SU-DHL-6 (cell line): ENCODE measurements around the gene SMARCD3.

ENCODE experiments used
- H2AFZ ChIP-seq: fragments of 200-600 bp; sonication (generic); 2 replicates; pipeline ENCODE4 v1.6.1; 2014; ENCODE audit warnings: low read depth, mild to moderate bottlenecking, moderate library complexity, mixed read lengths, antibody characterized with exemption, low read length; ENCODE audit not compliant: severe bottlenecking
- H3F3A ChIP-seq: fragments of 200-600 bp; shearing (Covaris generic); 2 replicates; pipeline ENCODE4 v1.6.0; 2016; ENCODE audit warnings: antibody characterized with exemption, mild to moderate bottlenecking; ENCODE audit not compliant: insufficient read depth
- H3K27ac ChIP-seq: fragments of 200-600 bp; sonication (generic); 2 replicates; pipeline ENCODE4 v1.5.1; 2016; ENCODE audit warnings: low read depth, mild to moderate bottlenecking, low read length, moderate library complexity, mixed read lengths
- H3K27me3 ChIP-seq: fragments of 200-600 bp; sonication (generic), shearing (Covaris generic); 2 replicates; pipeline ENCODE4 v1.6.0; 2014; ENCODE audit warnings: mild to moderate bottlenecking, low read length
- H3K36me3 ChIP-seq: fragments of 200-600 bp; sonication (generic); 2 replicates; pipeline ENCODE4 v1.6.1; 2014; ENCODE audit warnings: mild to moderate bottlenecking, low read length, mixed read lengths
- H3K4me2 ChIP-seq: fragments of 300-600, 200-600 bp; shearing (Covaris generic), sonication (generic); 2 replicates; pipeline ENCODE4 v1.6.0; 2014; ENCODE audit warnings: low read length, low read depth, mild to moderate bottlenecking; ENCODE audit not compliant: poor library complexity, severe bottlenecking
- H3K4me3 ChIP-seq: fragments of 200-600 bp; sonication (generic); 2 replicates; pipeline ENCODE4 v1.5.1; 2014; ENCODE audit warnings: antibody characterized with exemption, low read length, mild to moderate bottlenecking, mixed read lengths; ENCODE audit not compliant: insufficient read depth, poor library complexity, severe bottlenecking
- H3K79me2 ChIP-seq: fragments of 200-600 bp; sonication (generic); 2 replicates; pipeline ENCODE4 v1.6.1; 2014; ENCODE audit warnings: mild to moderate bottlenecking, low read length, moderate library complexity; ENCODE audit not compliant: insufficient read depth
- H3K9ac ChIP-seq: fragments of 200-600 bp; sonication (generic); 2 replicates; pipeline ENCODE4 v1.7.0; 2014; ENCODE audit warnings: mild to moderate bottlenecking, low read length
- H3K9me2 ChIP-seq: fragments of 200-600 bp; sonication (generic); replicated peaks from 2 replicates; pipeline ENCODE4 v1.6.1; 2014; ENCODE audit warnings: low read length; ENCODE audit not compliant: insufficient read depth
- H3K9me3 ChIP-seq: fragments of 200-600 bp; sonication (generic); 2 replicates; pipeline ENCODE4 v1.6.1; 2014; ENCODE audit warnings: low read length, mixed read lengths; ENCODE audit not compliant: insufficient read depth
- H4K20me1 ChIP-seq: fragments of 200-600 bp; sonication (generic); 2 replicates; pipeline ENCODE4 v1.6.1; 2014; ENCODE audit warnings: low read depth, mild to moderate bottlenecking, antibody characterized with exemption, low read length, moderate library complexity, mixed read lengths
- CTCF ChIP-seq: fragments of 200-600 bp; sonication (generic); IDR thresholded peaks from one replicate; pipeline ENCODE4 v1.5.1; 2017; ENCODE audit warnings: antibody characterized with exemption, mild to moderate bottlenecking, low read length, moderate library complexity; ENCODE audit not compliant: insufficient read depth, poor library complexity, severe bottlenecking
- EZH2phosphoT487 ChIP-seq: fragments of 200-600 bp; sonication (generic), shearing (Covaris generic); conservative IDR thresholded peaks from 2 replicates; pipeline ENCODE4 v1.6.1; 2018; ENCODE audit warnings: mild to moderate bottlenecking, antibody characterized with exemption, low read length, moderate library complexity, mixed read lengths

Gene SMARCD3

GRCh38 chr7:151260883-151261282, 12.4 kb upstream of the SMARCD3 start:
- Histone ChIP-seq H3K27me3 (no peaks in the 10 kb centered on the region; the same call in 1 of the 2 replicates), H3K79me2 (no peaks in the 10 kb centered on the region), H3K4me3 (no peak overlapping the region), H3K9me3 (no peaks in the 10 kb centered on the region), H3K4me2 (no peak overlapping the region), H3K36me3 (no peaks in the 10 kb centered on the region), H3K27ac (no peak overlapping the region), H3K9ac (no peak overlapping the region), H4K20me1 (no peaks in the 10 kb centered on the region), H3F3A (no peaks in the 10 kb centered on the region), H2AFZ (no peak overlapping the region), H3K9me2 (no peaks in the 10 kb centered on the region)
- no peak for TF ChIP-seq CTCF
- TF ChIP-seq EZH2phosphoT487: no peak

GRCh38 chr7:151260471-151260870, 12.0 kb upstream of the SMARCD3 start:
- H3K9me3 ChIP-seq: no peaks in the 10 kb centered on the region
- no peaks in the 10 kb centered on the region for H4K20me1 ChIP-seq
- H3F3A ChIP-seq: no peaks in the 10 kb centered on the region
- H3K4me2 ChIP-seq: no peak overlapping the region
- no peaks in the 10 kb centered on the region for H3K9me2 ChIP-seq
- H3K27ac ChIP-seq: no peak overlapping the region
- H3K9ac ChIP-seq: no peak overlapping the region
- H2AFZ ChIP-seq: no peak overlapping the region
- H3K36me3 ChIP-seq: no peaks in the 10 kb centered on the region
- no peak for TF ChIP-seq EZH2phosphoT487
- no peak for TF ChIP-seq CTCF
- no peak overlapping the region for H3K4me3 ChIP-seq
- no peaks in the 10 kb centered on the region for H3K79me2 ChIP-seq
- no peaks in the 10 kb centered on the region; the same call in 1 of the 2 replicates for H3K27me3 ChIP-seq

- H4K20me1 ChIP-seq: no peaks in the 10 kb centered on the region
- H3K9ac ChIP-seq: no peak overlapping the region
- no peak overlapping the region for H2AFZ ChIP-seq
- no peaks in the 10 kb centered on the region; the same call in 1 of the 2 replicates for H3K27me3 ChIP-seq
- TF ChIP-seq CTCF: no peak
- TF ChIP-seq EZH2phosphoT487: no peak
- H3F3A ChIP-seq: no peaks in the 10 kb centered on the region
- no peak overlapping the region for H3K4me3 ChIP-seq
- H3K9me2 ChIP-seq: no peaks in the 10 kb centered on the region
- no peaks in the 10 kb centered on the region for H3K79me2 ChIP-seq
- H3K27ac ChIP-seq: no peak overlapping the region
- no peaks in the 10 kb centered on the region for H3K9me3 ChIP-seq
- H3K36me3 ChIP-seq: no peaks in the 10 kb centered on the region
- H3K4me2 ChIP-seq: no peak overlapping the region
These were observed 9.5 kb upstream of the SMARCD3 start for GRCh38 chr7:151257990-151258389.
